ENCODE results near the gene CCDC102A.

The CCDC102A gene

GRCh38 chr16:57536306-57537193 is at the start of gene CCDC102A:
Gene CCDC102A (minus strand): TSS chr16:57536571. CDS start chr16:57529177, 7,394 bp downstream.
- peak within 1 kb of the TSS; percentile 92 to 95 for H3K4me3 ChIP-seq (ENCODE audit: low read length in 2 of 2)
- no peaks in the 10 kb centered on the region for H3K36me3 ChIP-seq (ENCODE audit: control insufficient read depth in 2 of 2, insufficient read depth in 2 of 2, low read length in 2 of 2)
- H3K27ac ChIP-seq (ENCODE audit: low read length), result peak within 1 kb of the TSS; percentile 64
- no peaks in the 10 kb centered on the region for H3K9me3 ChIP-seq (ENCODE audit: control insufficient read depth in 2 of 2, low read length in 2 of 2)
- H3K4me1 ChIP-seq (ENCODE audit: control insufficient read depth, insufficient read depth, low read length), result peaks cover 40% of the 10 kb centered on the region
- no peaks in the 10 kb centered on the region for H3K27me3 ChIP-seq (ENCODE audit: control insufficient read depth in 1 of 2, insufficient read depth in 2 of 2, low read length in 2 of 2)
- peak within 1 kb of the TSS; percentile 79 to 90 for H3K9ac ChIP-seq (ENCODE audit: low read length in 2 of 2)

GRCh38 chr16:57585051-57585687 is 48.8 kb upstream of the CCDC102A start:
- Histone ChIP-seq H3K27ac (ENCODE audit: low read length) (no peak overlapping the region), H3K27me3 (ENCODE audit: control insufficient read depth in 1 of 2, insufficient read depth in 2 of 2, low read length in 2 of 2) (no peaks in the 10 kb centered on the region), H3K9ac (ENCODE audit: low read length in 2 of 2) (no peak overlapping the region), H3K36me3 (ENCODE audit: control insufficient read depth in 2 of 2, insufficient read depth in 2 of 2, low read length in 2 of 2) (no peaks in the 10 kb centered on the region), H3K4me3 (ENCODE audit: low read length in 2 of 2) (no peak overlapping the region), H3K9me3 (ENCODE audit: control insufficient read depth in 2 of 2, low read length in 2 of 2) (no peaks in the 10 kb centered on the region), H3K4me1 (ENCODE audit: control insufficient read depth, insufficient read depth, low read length) (no peaks in the 10 kb centered on the region)

GRCh38 chr16:57579361-57579665 is 42.9 kb upstream of the CCDC102A start:
- Histone ChIP-seq H3K4me1 (ENCODE audit: control insufficient read depth, insufficient read depth, low read length) (no peaks in the 10 kb centered on the region), H3K27me3 (ENCODE audit: control insufficient read depth in 1 of 2, insufficient read depth in 2 of 2, low read length in 2 of 2) (peaks cover 13 to 25% of the 10 kb centered on the region in 2 donors), H3K9me3 (ENCODE audit: control insufficient read depth in 2 of 2, low read length in 2 of 2) (no peaks in the 10 kb centered on the region), H3K4me3 (ENCODE audit: low read length in 2 of 2) (no peak overlapping the region), H3K36me3 (ENCODE audit: control insufficient read depth in 2 of 2, insufficient read depth in 2 of 2, low read length in 2 of 2) (no peaks in the 10 kb centered on the region), H3K27ac (ENCODE audit: low read length) (no peak overlapping the region), H3K9ac (ENCODE audit: low read length in 2 of 2) (no peak overlapping the region)

- Histone ChIP-seq H3K36me3 (ENCODE audit: control insufficient read depth in 2 of 2, insufficient read depth in 2 of 2, low read length in 2 of 2) (no peaks in the 10 kb centered on the region), H3K4me3 (ENCODE audit: low read length in 2 of 2) (no peak overlapping the region), H3K9ac (ENCODE audit: low read length in 2 of 2) (no peak overlapping the region), H3K27me3 (ENCODE audit: control insufficient read depth in 1 of 2, insufficient read depth in 2 of 2, low read length in 2 of 2) (peaks cover 13 to 25% of the 10 kb centered on the region in 2 donors), H3K9me3 (ENCODE audit: control insufficient read depth in 2 of 2, low read length in 2 of 2) (no peaks in the 10 kb centered on the region), H3K4me1 (ENCODE audit: control insufficient read depth, insufficient read depth, low read length) (no peaks in the 10 kb centered on the region), H3K27ac (ENCODE audit: low read length) (no peak overlapping the region)
Observed at GRCh38 chr16:57578521-57579360, 42.4 kb upstream of the CCDC102A start.

- no peaks in the 10 kb centered on the region for H3K36me3 ChIP-seq (ENCODE audit: control insufficient read depth in 2 of 2, insufficient read depth in 2 of 2, low read length in 2 of 2)
- no peak overlapping the region for H3K4me3 ChIP-seq (ENCODE audit: low read length in 2 of 2)
- no peak overlapping the region for H3K9ac ChIP-seq (ENCODE audit: low read length in 2 of 2)
- H3K9me3 ChIP-seq (ENCODE audit: control insufficient read depth in 2 of 2, low read length in 2 of 2), result no peaks in the 10 kb centered on the region
- peaks cover 13 to 25% of the 10 kb centered on the region in 2 donors for H3K27me3 ChIP-seq (ENCODE audit: control insufficient read depth in 1 of 2, insufficient read depth in 2 of 2, low read length in 2 of 2)
- no peaks in the 10 kb centered on the region for H3K4me1 ChIP-seq (ENCODE audit: control insufficient read depth, insufficient read depth, low read length)
- H3K27ac ChIP-seq (ENCODE audit: low read length), result no peak overlapping the region
Observed at GRCh38 chr16:57577691-57578224, 41.4 kb upstream of the CCDC102A start.

- H3K4me1 ChIP-seq (ENCODE audit: control insufficient read depth, insufficient read depth, low read length), result no peaks in the 10 kb centered on the region
- no peaks in the 10 kb centered on the region for H3K9me3 ChIP-seq (ENCODE audit: control insufficient read depth in 2 of 2, low read length in 2 of 2)
- H3K4me3 ChIP-seq (ENCODE audit: low read length in 2 of 2), result no peak overlapping the region
- peaks cover 16 to 25% of the 10 kb centered on the region in 2 donors for H3K27me3 ChIP-seq (ENCODE audit: control insufficient read depth in 1 of 2, insufficient read depth in 2 of 2, low read length in 2 of 2)
- no peaks in the 10 kb centered on the region for H3K36me3 ChIP-seq (ENCODE audit: control insufficient read depth in 2 of 2, insufficient read depth in 2 of 2, low read length in 2 of 2)
- H3K9ac ChIP-seq (ENCODE audit: low read length in 2 of 2), result no peak overlapping the region
- no peak overlapping the region for H3K27ac ChIP-seq (ENCODE audit: low read length)
Observed at GRCh38 chr16:57577214-57577613, 40.8 kb upstream of the CCDC102A start.

- no peaks in the 10 kb centered on the region for H3K4me1 ChIP-seq (ENCODE audit: control insufficient read depth, insufficient read depth, low read length)
- peaks cover 16 to 25% of the 10 kb centered on the region in 2 donors for H3K27me3 ChIP-seq (ENCODE audit: control insufficient read depth in 1 of 2, insufficient read depth in 2 of 2, low read length in 2 of 2)
- no peaks in the 10 kb centered on the region for H3K9me3 ChIP-seq (ENCODE audit: control insufficient read depth in 2 of 2, low read length in 2 of 2)
- no peak overlapping the region for H3K9ac ChIP-seq (ENCODE audit: low read length in 2 of 2)
- no peak overlapping the region for H3K4me3 ChIP-seq (ENCODE audit: low read length in 2 of 2)
- no peaks in the 10 kb centered on the region for H3K36me3 ChIP-seq (ENCODE audit: control insufficient read depth in 2 of 2, insufficient read depth in 2 of 2, low read length in 2 of 2)
- no peak overlapping the region for H3K27ac ChIP-seq (ENCODE audit: low read length)
Observed at GRCh38 chr16:57576429-57576870, 40.1 kb upstream of the CCDC102A start.

GRCh38 chr16:57575468-57576277 is 39.3 kb upstream of the CCDC102A start:
- no peaks in the 10 kb centered on the region for H3K36me3 ChIP-seq (ENCODE audit: control insufficient read depth in 2 of 2, insufficient read depth in 2 of 2, low read length in 2 of 2)
- H3K4me3 ChIP-seq (ENCODE audit: low read length in 2 of 2), result no peak overlapping the region
- H3K9ac ChIP-seq (ENCODE audit: low read length in 2 of 2), result no peak overlapping the region
- no peaks in the 10 kb centered on the region for H3K4me1 ChIP-seq (ENCODE audit: control insufficient read depth, insufficient read depth, low read length)
- H3K9me3 ChIP-seq (ENCODE audit: control insufficient read depth in 2 of 2, low read length in 2 of 2), result no peaks in the 10 kb centered on the region
- peaks cover 16 to 25% of the 10 kb centered on the region in 2 donors for H3K27me3 ChIP-seq (ENCODE audit: control insufficient read depth in 1 of 2, insufficient read depth in 2 of 2, low read length in 2 of 2)
- H3K27ac ChIP-seq (ENCODE audit: low read length), result no peak overlapping the region

- H3K4me1 ChIP-seq (ENCODE audit: control insufficient read depth, insufficient read depth, low read length), result no peaks in the 10 kb centered on the region
- H3K4me3 ChIP-seq (ENCODE audit: low read length in 2 of 2), result no peak overlapping the region
- no peak overlapping the region for H3K27ac ChIP-seq (ENCODE audit: low read length)
- no peaks in the 10 kb centered on the region for H3K9me3 ChIP-seq (ENCODE audit: control insufficient read depth in 2 of 2, low read length in 2 of 2)
- no peaks in the 10 kb centered on the region for H3K36me3 ChIP-seq (ENCODE audit: control insufficient read depth in 2 of 2, insufficient read depth in 2 of 2, low read length in 2 of 2)
- H3K27me3 ChIP-seq (ENCODE audit: control insufficient read depth in 1 of 2, insufficient read depth in 2 of 2, low read length in 2 of 2), result peaks cover 16 to 25% of the 10 kb centered on the region in 2 donors
- no peak overlapping the region for H3K9ac ChIP-seq (ENCODE audit: low read length in 2 of 2)
Observed at GRCh38 chr16:57574646-57575467, 38.5 kb upstream of the CCDC102A start.

Measured in stomach smooth muscle (tissue), 2 donors.